Measurements from ENCODE around the gene CDH18. TPM values are rescaled to one million over a fixed set of nuclear protein-coding genes. Genes with fewer than 3 reads are reported as not detected.

The CDH18 gene
- total RNA-seq, 1 experiment from 2014 or later: not detected

GRCh38 chr5:19903611-19904010, 84.4 kb downstream of the CDH18 start:
- BruUV-seq (replicated peaks): no TSS peak
- ChIA-PET POLR2A (no interaction called here), CTCF (no interaction called here), RAD21 (ENCODE audit: low non-redundant PET in 1 of 2, low total read pairs in 2 of 2, uncharacterized antibody in 2 of 2, unreplicated experiment in 2 of 2) (no interaction called here)
- Histone ChIP-seq H3K36me3 (ENCODE audit: control insufficient read depth in 1 of 2, insufficient read depth in 2 of 2, low read length in 2 of 2) (no peaks in the 10 kb centered on the region), H3K9me2 (ENCODE audit: insufficient read depth) (no peaks in the 10 kb centered on the region), H4K20me1 (ENCODE audit: insufficient read depth) (no peaks in the 10 kb centered on the region), H3K4me2 (ENCODE audit: low read length) (no peak overlapping the region), H3K4me3 (replicated peaks in 1 of 2; ENCODE audit: low read depth in 1 of 2, low read length in 2 of 2) (no peak overlapping the region), H3K4me1 (ENCODE audit: control insufficient read depth in 1 of 2, insufficient read depth in 2 of 2, low read length in 2 of 2) (no peaks in the 10 kb centered on the region), H3K27ac (ENCODE audit: low read depth, low read length) (no peak overlapping the region), H2AFZ (ENCODE audit: low read depth, low read length, poor library complexity, severe bottlenecking) (no peak overlapping the region), H3K9ac (ENCODE audit: low read length) (no peak overlapping the region), H3K9me3 (ENCODE audit: control insufficient read depth in 1 of 2, insufficient read depth in 1 of 2, low read depth in 1 of 2, low read length in 2 of 2) (peaks cover 4 to 10% of the 10 kb centered on the region in 2 experiments; a peak in 2 of 4 replicates), H3K27me3 (ENCODE audit: insufficient read depth, low read length) (no peaks in the 10 kb centered on the region), H3K79me2 (ENCODE audit: insufficient read depth, low read length) (no peaks in the 10 kb centered on the region)
- intact Hi-C loops (cut with micrococcal nuclease): no loop called here
- DNase-seq (ENCODE audit: low read depth, low spot score) (no peak), ATAC-seq (no peak)
- TF ChIP-seq YY1 (IDR thresholded peaks at IDR 0.05; ENCODE audit: extremely low read depth, insufficient replicate concordance, low read depth, low read length) (no peak), RAD21 (IDR thresholded peaks at IDR 0.05; ENCODE audit: low read depth) (no peak), CBX3 (IDR thresholded peaks at IDR 0.05; ENCODE audit: low read depth) (no peak), SP1 (IDR thresholded peaks at IDR 0.05; ENCODE audit: low read depth) (no peak), JUND (IDR thresholded peaks at IDR 0.05) (no peak), CEBPB (IDR thresholded peaks at IDR 0.05; ENCODE audit: low read depth) (no peak), SIN3A (IDR thresholded peaks at IDR 0.05; ENCODE audit: low read depth) (no peak), ZNF274 (IDR thresholded peaks at IDR 0.05; ENCODE audit: low read depth, low read length) (no peak), EGR1 (IDR thresholded peaks at IDR 0.05; ENCODE audit: low read depth) (no peak), POLR2A (IDR thresholded peaks at IDR 0.05; ENCODE audit: borderline replicate concordance, extremely low read depth, insufficient read depth, insufficient read length) (no peak), EZH2phosphoT487 (IDR thresholded peaks at IDR 0.05; ENCODE audit: borderline replicate concordance) (no peak), ELF1 (IDR thresholded peaks at IDR 0.05; ENCODE audit: borderline replicate concordance, low read depth) (no peak)
- TF ChIP-seq, protein P1, sequence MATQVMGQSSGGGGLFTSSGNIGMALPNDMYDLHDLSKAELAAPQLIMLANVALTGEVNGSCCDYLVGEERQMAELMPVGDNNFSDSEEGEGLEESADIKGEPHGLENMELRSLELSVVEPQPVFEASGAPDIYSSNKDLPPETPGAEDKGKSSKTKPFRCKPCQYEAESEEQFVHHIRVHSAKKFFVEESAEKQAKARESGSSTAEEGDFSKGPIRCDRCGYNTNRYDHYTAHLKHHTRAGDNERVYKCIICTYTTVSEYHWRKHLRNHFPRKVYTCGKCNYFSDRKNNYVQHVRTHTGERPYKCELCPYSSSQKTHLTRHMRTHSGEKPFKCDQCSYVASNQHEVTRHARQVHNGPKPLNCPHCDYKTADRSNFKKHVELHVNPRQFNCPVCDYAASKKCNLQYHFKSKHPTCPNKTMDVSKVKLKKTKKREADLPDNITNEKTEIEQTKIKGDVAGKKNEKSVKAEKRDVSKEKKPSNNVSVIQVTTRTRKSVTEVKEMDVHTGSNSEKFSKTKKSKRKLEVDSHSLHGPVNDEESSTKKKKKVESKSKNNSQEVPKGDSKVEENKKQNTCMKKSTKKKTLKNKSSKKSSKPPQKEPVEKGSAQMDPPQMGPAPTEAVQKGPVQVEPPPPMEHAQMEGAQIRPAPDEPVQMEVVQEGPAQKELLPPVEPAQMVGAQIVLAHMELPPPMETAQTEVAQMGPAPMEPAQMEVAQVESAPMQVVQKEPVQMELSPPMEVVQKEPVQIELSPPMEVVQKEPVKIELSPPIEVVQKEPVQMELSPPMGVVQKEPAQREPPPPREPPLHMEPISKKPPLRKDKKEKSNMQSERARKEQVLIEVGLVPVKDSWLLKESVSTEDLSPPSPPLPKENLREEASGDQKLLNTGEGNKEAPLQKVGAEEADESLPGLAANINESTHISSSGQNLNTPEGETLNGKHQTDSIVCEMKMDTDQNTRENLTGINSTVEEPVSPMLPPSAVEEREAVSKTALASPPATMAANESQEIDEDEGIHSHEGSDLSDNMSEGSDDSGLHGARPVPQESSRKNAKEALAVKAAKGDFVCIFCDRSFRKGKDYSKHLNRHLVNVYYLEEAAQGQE (IDR thresholded peaks at IDR 0.05; ENCODE audit: low read depth): no peak
- TF ChIP-seq, protein P2, sequence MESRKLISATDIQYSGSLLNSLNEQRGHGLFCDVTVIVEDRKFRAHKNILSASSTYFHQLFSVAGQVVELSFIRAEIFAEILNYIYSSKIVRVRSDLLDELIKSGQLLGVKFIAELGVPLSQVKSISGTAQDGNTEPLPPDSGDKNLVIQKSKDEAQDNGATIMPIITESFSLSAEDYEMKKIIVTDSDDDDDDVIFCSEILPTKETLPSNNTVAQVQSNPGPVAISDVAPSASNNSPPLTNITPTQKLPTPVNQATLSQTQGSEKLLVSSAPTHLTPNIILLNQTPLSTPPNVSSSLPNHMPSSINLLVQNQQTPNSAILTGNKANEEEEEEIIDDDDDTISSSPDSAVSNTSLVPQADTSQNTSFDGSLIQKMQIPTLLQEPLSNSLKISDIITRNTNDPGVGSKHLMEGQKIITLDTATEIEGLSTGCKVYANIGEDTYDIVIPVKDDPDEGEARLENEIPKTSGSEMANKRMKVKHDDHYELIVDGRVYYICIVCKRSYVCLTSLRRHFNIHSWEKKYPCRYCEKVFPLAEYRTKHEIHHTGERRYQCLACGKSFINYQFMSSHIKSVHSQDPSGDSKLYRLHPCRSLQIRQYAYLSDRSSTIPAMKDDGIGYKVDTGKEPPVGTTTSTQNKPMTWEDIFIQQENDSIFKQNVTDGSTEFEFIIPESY (IDR thresholded peaks at IDR 0.05; ENCODE audit: extremely low read depth, insufficient replicate concordance, low read length): no peak
